Ishikawa (cell line): Measurements from ENCODE around the gene KCNIP4.

ENCODE experiments used
- CEBPB ChIP-seq: IDR thresholded peaks from 2 replicates; pipeline ENCODE4 v1.6.1; 2012
- CREB1 ChIP-seq: IDR thresholded peaks from 2 replicates; pipeline ENCODE4 v1.6.1; 2012; ENCODE audit warnings: low read depth
- EGR1 ChIP-seq: IDR thresholded peaks from 2 replicates; pipeline ENCODE4 v1.6.1; 2012
- EP300 ChIP-seq: IDR thresholded peaks from 2 replicates; pipeline ENCODE4 v1.6.1; 2012; ENCODE audit warnings: borderline replicate concordance
- FOXM1 ChIP-seq: IDR thresholded peaks from 2 replicates; pipeline ENCODE4 v1.6.1; 2012; ENCODE audit warnings: low read depth, borderline replicate concordance
- NFIC ChIP-seq: IDR thresholded peaks from 2 replicates; pipeline ENCODE4 v1.6.1; 2012
- RAD21 ChIP-seq: IDR thresholded peaks from 2 replicates; pipeline ENCODE4 v1.6.1; 2012; ENCODE audit warnings: low read depth
- TAF1 ChIP-seq: IDR thresholded peaks from 2 replicates; pipeline ENCODE4 v1.6.1; 2012; ENCODE audit warnings: low read depth, mild to moderate bottlenecking
- TCF12 ChIP-seq: IDR thresholded peaks from 2 replicates; pipeline ENCODE4 v1.6.1; 2012; ENCODE audit warnings: low read depth
- TEAD4 ChIP-seq: IDR thresholded peaks from 2 replicates; pipeline ENCODE4 v1.6.1; 2012
- USF1 ChIP-seq: IDR thresholded peaks from 2 replicates; pipeline ENCODE4 v1.6.1; 2012
- YY1 ChIP-seq: IDR thresholded peaks from 2 replicates; pipeline ENCODE4 v1.6.1; 2012; ENCODE audit warnings: low read depth
- ZBTB7A ChIP-seq: IDR thresholded peaks from 2 replicates; pipeline ENCODE4 v1.6.1; 2012; ENCODE audit warnings: low read depth
- TF ChIP-seq, protein P1 (sequence below): IDR thresholded peaks from 2 replicates; pipeline ENCODE4 v1.6.1; 2012; ENCODE audit warnings: low read depth, mild to moderate bottlenecking
- TF ChIP-seq, protein P2 (sequence below): IDR thresholded peaks from 2 replicates; pipeline ENCODE4 v1.6.1; 2012

The KCNIP4 gene

GRCh38 chr4:21544415-21544814, 404.2 kb downstream of the KCNIP4 start:
- TF ChIP-seq ZBTB7A (no peak), RAD21 (no peak)

DNA sequence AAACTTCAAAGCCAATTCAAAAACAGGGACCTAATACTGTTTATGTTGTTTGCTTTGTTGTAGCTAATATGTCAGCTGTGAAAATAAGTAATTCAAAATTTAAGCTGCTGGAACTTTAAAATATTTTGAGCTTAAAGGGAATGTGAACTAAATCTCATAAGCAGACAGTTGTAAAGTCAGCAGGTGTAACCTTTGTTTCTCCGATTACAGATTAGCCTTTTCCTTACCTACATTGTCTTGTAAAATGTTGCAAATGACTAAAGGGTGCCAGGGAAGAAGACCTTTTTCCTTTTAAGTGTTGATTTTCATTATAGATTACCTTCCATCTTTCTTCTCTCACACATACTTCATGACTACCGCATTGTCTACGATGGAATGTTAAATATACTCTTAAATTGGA, 405.1 kb downstream of the KCNIP4 start:
- TF ChIP-seq TCF12 (no peak), FOXM1 (no peak), CEBPB (no peak), ZBTB7A (no peak), USF1 (no peak), TAF1 (no peak), EGR1 (no peak), CREB1 (no peak), RAD21 (no peak)
- TF ChIP-seq, protein P1, sequence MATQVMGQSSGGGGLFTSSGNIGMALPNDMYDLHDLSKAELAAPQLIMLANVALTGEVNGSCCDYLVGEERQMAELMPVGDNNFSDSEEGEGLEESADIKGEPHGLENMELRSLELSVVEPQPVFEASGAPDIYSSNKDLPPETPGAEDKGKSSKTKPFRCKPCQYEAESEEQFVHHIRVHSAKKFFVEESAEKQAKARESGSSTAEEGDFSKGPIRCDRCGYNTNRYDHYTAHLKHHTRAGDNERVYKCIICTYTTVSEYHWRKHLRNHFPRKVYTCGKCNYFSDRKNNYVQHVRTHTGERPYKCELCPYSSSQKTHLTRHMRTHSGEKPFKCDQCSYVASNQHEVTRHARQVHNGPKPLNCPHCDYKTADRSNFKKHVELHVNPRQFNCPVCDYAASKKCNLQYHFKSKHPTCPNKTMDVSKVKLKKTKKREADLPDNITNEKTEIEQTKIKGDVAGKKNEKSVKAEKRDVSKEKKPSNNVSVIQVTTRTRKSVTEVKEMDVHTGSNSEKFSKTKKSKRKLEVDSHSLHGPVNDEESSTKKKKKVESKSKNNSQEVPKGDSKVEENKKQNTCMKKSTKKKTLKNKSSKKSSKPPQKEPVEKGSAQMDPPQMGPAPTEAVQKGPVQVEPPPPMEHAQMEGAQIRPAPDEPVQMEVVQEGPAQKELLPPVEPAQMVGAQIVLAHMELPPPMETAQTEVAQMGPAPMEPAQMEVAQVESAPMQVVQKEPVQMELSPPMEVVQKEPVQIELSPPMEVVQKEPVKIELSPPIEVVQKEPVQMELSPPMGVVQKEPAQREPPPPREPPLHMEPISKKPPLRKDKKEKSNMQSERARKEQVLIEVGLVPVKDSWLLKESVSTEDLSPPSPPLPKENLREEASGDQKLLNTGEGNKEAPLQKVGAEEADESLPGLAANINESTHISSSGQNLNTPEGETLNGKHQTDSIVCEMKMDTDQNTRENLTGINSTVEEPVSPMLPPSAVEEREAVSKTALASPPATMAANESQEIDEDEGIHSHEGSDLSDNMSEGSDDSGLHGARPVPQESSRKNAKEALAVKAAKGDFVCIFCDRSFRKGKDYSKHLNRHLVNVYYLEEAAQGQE: no peak
- TF ChIP-seq, protein P2, sequence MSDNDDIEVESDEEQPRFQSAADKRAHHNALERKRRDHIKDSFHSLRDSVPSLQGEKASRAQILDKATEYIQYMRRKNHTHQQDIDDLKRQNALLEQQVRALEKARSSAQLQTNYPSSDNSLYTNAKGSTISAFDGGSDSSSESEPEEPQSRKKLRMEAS: no peak

DNA sequence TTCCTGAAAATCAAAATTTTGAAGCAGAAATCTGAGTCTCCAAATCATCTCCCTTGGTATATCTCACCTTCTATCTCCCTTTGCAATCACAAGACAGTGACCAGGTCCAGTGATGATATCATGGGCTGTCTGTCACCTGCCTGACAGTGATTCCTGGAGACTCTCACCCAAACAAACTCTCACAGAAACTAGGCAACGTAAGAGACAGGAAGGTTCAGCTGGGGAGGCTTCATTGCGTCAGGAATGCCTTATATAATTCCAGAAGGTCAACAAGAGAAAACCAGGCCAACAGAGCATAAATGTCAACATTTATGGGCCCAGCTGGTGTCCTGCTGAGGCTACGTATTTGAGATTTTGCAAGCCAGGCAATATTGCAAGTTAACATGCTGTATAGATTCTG, 412.7 kb downstream of the KCNIP4 start:
- TF ChIP-seq FOXM1: no peak
- no peak for TF ChIP-seq TAF1
- TF ChIP-seq, protein P1: no peak
- no peak for TF ChIP-seq RAD21
- TF ChIP-seq CEBPB: no peak
- no peak for TF ChIP-seq TEAD4
- no peak for TF ChIP-seq USF1
- no peak for TF ChIP-seq EGR1
- TF ChIP-seq NFIC: no peak

DNA sequence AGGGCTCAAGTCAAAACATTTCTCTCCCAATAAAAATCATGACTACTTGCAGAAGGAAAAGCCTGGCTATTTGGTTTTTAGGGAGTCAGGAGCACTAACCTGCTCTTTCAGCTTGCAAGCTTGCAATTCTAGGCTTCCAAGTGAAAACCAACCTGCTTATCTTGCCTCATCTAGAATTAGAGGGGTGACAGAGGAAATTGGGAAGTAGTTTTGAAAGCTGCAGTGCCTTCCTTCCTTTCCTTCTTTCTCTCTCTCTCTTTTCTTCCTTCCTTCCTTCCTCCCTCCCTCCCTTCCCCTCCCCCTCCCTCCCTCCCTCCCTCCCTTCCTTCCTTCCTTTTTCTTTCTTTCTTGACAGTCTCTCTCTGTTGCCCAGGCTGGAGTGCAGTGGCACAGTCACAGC, 417.5 kb downstream of the KCNIP4 start:
- TF ChIP-seq FOXM1: no peak
- TF ChIP-seq CREB1: no peak
- TF ChIP-seq EP300: no peak

GRCh38 chr4:21529214-21529613, 419.4 kb downstream of the KCNIP4 start:
- TF ChIP-seq CEBPB (no peak), CREB1 (no peak), ZBTB7A (no peak), NFIC (no peak), YY1 (no peak), EP300 (no peak), USF1 (no peak), TEAD4 (no peak), TAF1 (no peak)
- TF ChIP-seq, protein P2: no peak

- TF ChIP-seq FOXM1 (no peak), TEAD4 (no peak), EP300 (no peak), USF1 (no peak), CREB1 (no peak), RAD21 (no peak), YY1 (no peak)
- TF ChIP-seq, protein P1: no peak
Observed at GRCh38 chr4:21522296-21522695, 426.3 kb downstream of the KCNIP4 start.
